Suppressor macrophage (primary cell): ENCODE data around the gene PLXNA4.

Experiments used
- DNase-seq, 4 experiments: peaks; one replicate each; pipeline ENCODE4 v3.0.0-alpha.2; 2020 to 2022

PLXNA4 gene

GRCh38 chr7:132464740-132465139, 111.5 kb downstream of the PLXNA4 start:
- no peak for DNase-seq

DNA sequence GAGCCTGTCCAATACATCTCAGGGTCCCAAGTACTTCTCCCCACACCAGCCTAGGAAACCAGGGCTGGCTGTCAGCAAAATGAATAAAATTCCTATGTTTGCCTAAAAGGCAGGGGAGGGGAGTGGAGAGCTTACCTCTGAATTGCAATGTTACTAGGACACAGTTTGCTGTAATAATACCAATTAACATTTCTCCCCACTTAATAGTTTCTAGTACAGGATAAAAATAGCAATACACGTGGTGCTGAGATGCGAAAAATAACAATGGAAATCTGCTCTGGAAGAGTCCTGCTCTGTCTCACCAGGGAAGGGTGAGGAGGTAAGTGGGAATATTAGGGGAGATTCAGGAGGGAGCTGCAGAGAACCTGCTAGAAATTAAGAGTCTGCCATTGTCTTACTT, 112.3 kb downstream of the PLXNA4 start:
- no peak for DNase-seq

- DNase-seq: no peak
Measured at GRCh38 chr7:132462478-132462877, 113.8 kb downstream of the PLXNA4 start.

DNA sequence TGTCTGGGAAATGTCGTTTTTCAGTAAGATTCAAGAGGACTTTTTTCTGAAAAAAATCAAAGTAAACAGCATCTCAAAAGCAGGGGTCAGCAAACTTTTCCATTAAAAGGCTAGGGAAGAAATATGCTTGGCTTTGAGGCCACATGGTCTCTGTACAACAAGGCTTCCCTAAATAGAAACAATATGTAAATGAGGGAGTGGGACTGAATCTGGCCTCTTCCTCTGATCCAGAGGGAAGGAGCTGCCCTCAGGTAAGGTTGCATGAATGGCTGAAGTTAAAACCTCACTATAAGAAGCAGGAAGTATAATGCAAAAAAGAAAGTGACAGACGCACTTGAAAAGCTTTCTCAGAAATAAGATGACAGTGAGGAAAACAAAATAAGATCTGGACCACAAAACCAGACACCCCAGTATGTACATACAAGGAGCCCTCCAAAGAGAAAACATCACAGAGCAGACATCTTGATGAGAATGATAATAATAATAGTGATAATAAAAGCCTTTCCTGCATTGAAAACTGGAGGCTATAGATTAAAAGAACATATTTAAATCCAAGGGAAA, 115.2 kb downstream of the PLXNA4 start:
- no peak for DNase-seq

- DNase-seq: no peak
Measured at GRCh38 chr7:132458729-132459128, 117.5 kb downstream of the PLXNA4 start.

DNA sequence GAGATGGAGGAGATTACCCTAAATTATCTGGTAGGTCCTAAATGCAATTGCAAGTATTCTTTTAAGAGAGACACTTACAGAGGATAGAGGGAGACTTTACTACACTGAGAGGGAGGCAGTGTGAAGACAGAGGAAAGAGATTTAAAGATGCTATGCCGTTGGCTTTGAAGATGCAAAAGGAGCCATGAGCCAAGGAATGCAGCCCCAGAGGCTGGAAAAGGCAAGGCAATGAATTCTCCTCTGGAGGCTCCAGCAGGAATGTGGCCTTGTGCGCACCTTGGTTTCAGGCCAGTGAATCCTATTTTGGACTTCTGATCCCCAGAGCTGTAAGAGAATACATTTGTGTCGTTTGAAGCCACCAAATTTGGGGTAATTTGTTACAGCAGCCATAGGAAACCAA, 118.6 kb downstream of the PLXNA4 start:
- no peak for DNase-seq

DNA sequence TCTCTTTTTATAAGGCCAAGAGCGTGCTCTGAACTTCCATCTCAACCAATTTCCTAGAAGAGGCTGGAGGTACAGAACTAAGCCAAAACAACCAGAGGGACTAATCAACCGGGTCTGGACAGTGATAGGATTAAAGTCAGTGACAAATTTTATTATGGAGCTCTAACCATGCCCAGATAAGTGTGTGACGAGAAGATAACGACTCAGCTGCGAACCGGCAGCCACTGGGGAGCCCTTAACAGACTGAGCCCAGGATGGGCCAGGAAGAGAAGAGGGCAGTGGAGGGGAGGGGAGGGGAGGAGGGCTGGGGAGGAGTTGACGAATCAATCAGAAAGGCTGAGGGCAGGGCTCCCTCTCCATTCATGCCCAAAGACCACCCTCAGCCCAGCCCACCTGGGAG, 119.9 kb downstream of the PLXNA4 start:
- DNase-seq: no peak

- no peak for DNase-seq
Measured at GRCh38 chr7:132455378-132455777, 120.9 kb downstream of the PLXNA4 start.

DNA sequence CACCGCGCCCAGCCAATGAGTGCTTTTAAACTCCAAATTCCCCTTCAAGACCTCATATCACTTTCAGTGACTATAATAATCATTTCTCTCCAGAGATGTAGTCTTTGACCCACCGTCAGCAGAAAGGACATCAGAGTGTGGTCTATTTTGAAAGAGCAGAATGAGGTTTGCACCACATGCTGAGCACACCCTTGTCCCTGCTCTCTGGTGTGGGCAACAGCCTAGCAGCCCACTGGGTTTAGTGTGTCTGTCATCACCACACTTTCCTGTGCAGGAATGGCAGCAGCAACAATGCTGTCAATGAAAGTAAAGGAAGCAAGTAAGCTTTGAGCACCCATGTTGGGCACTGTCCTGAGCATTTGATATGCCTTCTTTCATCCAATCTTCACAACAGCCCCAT, 122.4 kb downstream of the PLXNA4 start:
- no peak for DNase-seq

DNA sequence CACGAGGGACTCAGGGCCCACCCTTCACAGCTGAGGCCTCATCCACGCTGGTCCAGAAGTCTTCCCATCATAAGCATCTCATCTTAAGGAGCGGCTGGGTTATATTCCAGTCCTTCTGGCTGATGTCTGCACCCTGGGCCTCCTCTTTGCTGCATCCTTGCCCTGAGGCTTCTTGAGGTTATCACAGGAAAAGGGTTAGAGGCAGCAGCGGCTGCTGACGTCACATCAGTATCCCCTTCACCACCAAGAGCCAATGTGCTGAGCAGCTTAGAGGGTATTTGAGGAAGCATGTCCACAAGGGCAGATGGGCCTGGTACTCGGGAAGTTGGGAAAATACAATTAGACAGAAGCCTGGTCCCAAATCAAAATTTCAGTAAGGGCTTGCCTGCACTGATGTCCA, 125.1 kb downstream of the PLXNA4 start:
- no peak for DNase-seq

DNA sequence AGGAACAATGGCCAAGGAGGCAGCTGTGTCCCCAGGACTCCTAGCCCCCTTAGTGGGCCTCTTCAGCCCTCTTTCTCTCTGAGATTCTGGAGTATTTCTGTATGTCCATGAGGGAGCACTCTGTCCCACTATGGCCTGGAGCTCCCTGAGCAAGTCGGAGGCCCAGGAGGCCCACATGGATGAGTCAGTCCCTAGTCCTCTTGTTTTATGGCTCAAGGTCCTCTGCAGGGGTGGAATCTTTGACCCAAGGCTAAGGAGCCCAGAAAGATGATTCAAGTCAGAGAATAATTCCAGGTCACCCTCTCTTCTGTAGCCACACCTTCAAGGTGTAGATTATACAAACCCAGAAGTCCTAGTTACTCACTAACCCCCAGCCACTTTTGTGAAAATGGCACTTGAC, 125.6 kb downstream of the PLXNA4 start:
- no peak for DNase-seq

- no peak for DNase-seq
Measured at GRCh38 chr7:132450188-132450587, 126.1 kb downstream of the PLXNA4 start.

GRCh38 chr7:132446666-132447278, 129.5 kb downstream of the PLXNA4 start:
- DNase-seq: no peak

GRCh38 chr7:132446260-132446659, 130.0 kb downstream of the PLXNA4 start:
- peak; percentile 66 to 82 (median 73) for DNase-seq

GRCh38 chr7:132443761-132444520, 132.3 kb downstream of the PLXNA4 start:
- DNase-seq: no peak

- DNase-seq: peak; percentile 13 to 35 (median 28)
Measured at GRCh38 chr7:132441935-132442334, 134.3 kb downstream of the PLXNA4 start.

- DNase-seq: no peak
Measured at GRCh38 chr7:132440151-132440550, 136.1 kb downstream of the PLXNA4 start.

DNA sequence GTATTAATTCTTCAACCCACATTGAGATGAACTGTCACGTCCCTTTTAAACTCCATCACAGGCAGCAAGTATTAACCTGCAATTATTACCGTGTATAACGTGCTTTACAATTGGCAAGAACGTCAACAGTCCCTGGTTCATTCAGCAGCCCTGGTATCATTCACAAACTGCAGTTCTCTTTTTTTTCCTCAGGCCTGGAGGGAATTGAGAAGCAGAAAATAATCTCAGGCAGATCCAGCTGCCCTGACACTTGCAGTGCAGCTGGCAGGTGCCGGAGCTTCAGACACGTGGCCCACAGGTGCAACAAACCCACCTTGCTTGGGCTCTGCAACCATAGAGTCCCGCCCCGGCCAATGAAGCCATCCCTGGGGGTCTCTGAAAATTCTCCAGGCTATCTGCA, 137.3 kb downstream of the PLXNA4 start:
- DNase-seq: no peak

- peak; percentile 25 to 58 (median 55) for DNase-seq
Measured at GRCh38 chr7:132437730-132438129, 138.5 kb downstream of the PLXNA4 start.

- peak; percentile 11 to 64 (median 24) for DNase-seq
Measured at GRCh38 chr7:132436121-132436520, 140.1 kb downstream of the PLXNA4 start.

DNA sequence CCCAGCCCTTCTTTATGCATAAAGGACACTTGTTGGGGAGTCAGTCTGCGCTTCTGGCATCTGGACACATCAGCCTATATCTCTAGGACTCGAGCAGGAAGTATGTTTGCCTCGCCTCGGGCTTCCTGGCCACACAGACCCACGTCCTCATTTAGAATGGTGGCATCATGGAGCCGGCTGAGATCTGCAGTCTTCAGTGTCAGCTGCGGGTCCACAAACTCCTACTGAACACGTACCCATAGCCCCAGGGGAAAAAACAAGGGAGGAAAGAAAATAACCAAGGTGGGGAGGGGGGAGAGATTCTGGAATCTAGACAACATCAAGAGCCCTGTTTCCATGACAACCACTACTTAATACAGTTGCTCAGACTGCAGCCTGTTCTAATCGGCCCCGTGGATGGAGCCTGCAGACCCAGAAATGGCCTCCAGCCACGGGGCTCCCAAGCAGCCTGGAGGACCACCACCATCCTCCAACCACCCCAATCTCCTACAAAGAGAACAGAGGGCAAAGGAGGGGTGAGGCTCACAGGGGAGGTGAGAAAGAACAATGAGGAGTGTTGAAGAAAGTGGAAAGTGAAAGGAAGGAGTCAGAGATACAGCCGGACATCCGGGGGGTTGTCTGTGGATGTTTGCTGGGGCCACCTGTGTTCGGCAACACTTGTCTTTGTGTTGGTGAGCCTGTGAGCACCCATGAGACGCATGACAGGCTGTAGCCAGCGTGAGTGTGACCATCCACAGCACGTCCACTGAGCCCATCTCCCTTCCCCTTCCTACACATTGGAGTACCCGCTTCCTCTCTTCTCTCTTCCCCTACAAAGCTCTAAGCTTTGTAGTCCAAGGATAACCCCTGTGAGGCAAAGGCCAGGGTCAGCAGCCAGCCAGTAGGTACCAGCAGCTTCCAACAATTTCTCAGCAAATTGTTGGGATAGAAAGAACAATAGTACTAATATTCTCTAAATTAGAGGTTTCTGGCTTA, 141.0 kb downstream of the PLXNA4 start:
- DNase-seq: peak in 3 of 4 experiments; percentile 20 to 32 (median 21)

- no peak for DNase-seq
Measured at GRCh38 chr7:132434041-132434440, 142.2 kb downstream of the PLXNA4 start.

DNA sequence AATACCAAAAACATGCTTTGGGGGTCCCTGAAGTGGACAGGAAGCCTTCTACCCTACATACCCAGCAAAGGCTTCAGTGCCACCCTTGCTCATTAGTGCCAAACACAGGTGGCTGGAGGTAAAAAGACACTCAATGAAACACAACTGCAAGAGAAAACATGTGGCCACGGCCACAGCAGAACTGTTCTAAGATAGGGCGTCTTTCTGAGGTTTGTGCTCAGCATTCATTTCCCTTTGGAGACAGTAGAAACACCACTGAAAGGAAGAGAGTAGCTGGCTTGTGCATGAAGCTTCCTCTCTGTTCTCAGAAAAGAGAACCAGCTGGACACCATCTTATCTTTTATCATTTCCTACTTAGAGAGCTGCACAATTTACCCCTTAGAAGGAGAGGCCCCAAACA, 143.0 kb downstream of the PLXNA4 start:
- DNase-seq: peak; percentile 5 to 63 (median 24)
